ENCODE measurements around the gene GPHA2. TPM values are rescaled to one million over a fixed set of nuclear protein-coding genes. Genes with fewer than 3 reads are reported as not detected.

Gene GPHA2
- total and polyA plus RNA-seq, 2 of the 13 experiments (the other 11 are each of a cell fraction or from before 2014, with no cell fraction given): 13.0 to 19.1 TPM

DNA sequence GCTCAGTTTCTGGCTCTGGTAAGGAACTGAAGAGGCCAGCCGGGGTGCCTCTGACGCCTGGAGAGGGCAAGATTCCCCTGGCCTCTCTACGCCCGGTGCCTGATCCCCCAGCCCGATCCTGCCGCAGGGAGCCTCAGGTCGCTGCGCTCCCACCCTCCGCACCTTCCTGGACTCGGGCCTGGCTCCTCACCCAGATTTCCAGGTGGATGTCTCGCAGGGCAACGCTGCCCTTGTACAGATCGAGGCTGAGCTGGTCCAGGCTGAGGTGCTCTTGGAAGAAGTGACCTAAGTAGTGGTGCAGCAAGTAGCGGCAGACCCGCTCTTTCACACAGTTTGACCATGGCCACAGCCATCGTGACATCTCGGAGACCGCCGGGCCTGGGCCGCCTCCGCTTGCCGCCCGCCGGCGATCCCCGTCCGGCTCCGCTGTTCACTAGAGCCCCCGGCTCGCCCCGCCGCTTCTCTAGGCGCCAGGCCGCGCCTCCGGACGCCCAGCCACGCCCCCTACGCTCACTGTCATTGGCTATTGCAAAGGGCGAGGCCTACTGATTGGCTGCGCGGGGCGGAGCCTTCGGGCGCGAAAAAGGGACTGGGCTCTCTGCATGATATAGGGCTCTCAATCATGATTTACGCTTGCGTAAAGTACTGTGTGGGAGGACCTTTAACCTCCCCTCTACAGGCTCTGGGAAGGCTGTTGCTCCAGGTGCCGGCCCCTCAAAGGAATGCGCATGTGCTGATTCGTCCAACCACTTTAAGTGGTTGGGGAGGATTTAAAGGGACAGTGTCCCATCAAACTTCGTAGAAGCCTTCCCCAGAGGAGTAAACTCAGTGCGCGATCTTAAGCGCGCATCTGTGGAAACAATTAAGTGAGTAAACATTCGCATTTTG lies 18.7 kb downstream of the GPHA2 start, which contains the start of gene ATG2A (continued):
- TF ChIP-seq RAD51 (IDR thresholded peaks at IDR 0.05; ENCODE audit: borderline replicate concordance): no peak
- TF ChIP-seq U2AF2 (IDR thresholded peaks at IDR 0.05; ENCODE audit: low read depth, low read length): no peak
- TF ChIP-seq, protein P1, sequence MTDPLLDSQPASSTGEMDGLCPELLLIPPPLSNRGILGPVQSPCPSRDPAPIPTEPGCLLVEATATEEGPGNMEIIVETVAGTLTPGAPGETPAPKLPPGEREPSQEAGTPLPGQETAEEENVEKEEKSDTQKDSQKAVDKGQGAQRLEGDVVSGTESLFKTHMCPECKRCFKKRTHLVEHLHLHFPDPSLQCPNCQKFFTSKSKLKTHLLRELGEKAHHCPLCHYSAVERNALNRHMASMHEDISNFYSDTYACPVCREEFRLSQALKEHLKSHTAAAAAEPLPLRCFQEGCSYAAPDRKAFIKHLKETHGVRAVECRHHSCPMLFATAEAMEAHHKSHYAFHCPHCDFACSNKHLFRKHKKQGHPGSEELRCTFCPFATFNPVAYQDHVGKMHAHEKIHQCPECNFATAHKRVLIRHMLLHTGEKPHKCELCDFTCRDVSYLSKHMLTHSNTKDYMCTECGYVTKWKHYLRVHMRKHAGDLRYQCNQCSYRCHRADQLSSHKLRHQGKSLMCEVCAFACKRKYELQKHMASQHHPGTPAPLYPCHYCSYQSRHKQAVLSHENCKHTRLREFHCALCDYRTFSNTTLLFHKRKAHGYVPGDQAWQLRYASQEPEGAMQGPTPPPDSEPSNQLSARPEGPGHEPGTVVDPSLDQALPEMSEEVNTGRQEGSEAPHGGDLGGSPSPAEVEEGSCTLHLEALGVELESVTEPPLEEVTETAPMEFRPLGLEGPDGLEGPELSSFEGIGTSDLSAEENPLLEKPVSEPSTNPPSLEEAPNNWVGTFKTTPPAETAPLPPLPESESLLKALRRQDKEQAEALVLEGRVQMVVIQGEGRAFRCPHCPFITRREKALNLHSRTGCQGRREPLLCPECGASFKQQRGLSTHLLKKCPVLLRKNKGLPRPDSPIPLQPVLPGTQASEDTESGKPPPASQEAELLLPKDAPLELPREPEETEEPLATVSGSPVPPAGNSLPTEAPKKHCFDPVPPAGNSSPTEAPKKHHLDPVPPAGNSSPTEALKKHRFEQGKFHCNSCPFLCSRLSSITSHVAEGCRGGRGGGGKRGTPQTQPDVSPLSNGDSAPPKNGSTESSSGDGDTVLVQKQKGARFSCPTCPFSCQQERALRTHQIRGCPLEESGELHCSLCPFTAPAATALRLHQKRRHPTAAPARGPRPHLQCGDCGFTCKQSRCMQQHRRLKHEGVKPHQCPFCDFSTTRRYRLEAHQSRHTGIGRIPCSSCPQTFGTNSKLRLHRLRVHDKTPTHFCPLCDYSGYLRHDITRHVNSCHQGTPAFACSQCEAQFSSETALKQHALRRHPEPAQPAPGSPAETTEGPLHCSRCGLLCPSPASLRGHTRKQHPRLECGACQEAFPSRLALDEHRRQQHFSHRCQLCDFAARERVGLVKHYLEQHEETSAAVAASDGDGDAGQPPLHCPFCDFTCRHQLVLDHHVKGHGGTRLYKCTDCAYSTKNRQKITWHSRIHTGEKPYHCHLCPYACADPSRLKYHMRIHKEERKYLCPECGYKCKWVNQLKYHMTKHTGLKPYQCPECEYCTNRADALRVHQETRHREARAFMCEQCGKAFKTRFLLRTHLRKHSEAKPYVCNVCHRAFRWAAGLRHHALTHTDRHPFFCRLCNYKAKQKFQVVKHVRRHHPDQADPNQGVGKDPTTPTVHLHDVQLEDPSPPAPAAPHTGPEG (CRISPR knock-in tag; IDR thresholded peaks at IDR 0.05): no peak
- TF ChIP-seq ZNF775 (CRISPR knock-in tag; IDR thresholded peaks at IDR 0.05; ENCODE audit: borderline replicate concordance): no peak
- TF ChIP-seq, protein P2, sequence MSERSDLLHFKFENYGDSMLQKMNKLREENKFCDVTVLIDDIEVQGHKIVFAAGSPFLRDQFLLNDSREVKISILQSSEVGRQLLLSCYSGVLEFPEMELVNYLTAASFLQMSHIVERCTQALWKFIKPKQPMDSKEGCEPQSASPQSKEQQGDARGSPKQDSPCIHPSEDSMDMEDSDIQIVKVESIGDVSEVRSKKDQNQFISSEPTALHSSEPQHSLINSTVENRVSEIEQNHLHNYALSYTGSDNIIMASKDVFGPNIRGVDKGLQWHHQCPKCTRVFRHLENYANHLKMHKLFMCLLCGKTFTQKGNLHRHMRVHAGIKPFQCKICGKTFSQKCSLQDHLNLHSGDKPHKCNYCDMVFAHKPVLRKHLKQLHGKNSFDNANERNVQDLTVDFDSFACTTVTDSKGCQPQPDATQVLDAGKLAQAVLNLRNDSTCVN (CRISPR knock-in tag; IDR thresholded peaks at IDR 0.05; ENCODE audit: borderline replicate concordance): no peak
- no peak for TF ChIP-seq ZNF460 (CRISPR knock-in tag; IDR thresholded peaks at IDR 0.05; ENCODE audit: borderline replicate concordance)
- TF ChIP-seq NR2C2 (CRISPR knock-in tag; IDR thresholded peaks at IDR 0.05; ENCODE audit: borderline replicate concordance): peak; percentile 84
- TF ChIP-seq KDM5B (CRISPR knock-in tag; IDR thresholded peaks at IDR 0.05; ENCODE audit: borderline replicate concordance): peak; percentile 64; the same call in 1 of the 2 replicates
- TF ChIP-seq ZSCAN20 (CRISPR knock-in tag; IDR thresholded peaks at IDR 0.05; ENCODE audit: borderline replicate concordance): no peak
- TF ChIP-seq, protein P3, sequence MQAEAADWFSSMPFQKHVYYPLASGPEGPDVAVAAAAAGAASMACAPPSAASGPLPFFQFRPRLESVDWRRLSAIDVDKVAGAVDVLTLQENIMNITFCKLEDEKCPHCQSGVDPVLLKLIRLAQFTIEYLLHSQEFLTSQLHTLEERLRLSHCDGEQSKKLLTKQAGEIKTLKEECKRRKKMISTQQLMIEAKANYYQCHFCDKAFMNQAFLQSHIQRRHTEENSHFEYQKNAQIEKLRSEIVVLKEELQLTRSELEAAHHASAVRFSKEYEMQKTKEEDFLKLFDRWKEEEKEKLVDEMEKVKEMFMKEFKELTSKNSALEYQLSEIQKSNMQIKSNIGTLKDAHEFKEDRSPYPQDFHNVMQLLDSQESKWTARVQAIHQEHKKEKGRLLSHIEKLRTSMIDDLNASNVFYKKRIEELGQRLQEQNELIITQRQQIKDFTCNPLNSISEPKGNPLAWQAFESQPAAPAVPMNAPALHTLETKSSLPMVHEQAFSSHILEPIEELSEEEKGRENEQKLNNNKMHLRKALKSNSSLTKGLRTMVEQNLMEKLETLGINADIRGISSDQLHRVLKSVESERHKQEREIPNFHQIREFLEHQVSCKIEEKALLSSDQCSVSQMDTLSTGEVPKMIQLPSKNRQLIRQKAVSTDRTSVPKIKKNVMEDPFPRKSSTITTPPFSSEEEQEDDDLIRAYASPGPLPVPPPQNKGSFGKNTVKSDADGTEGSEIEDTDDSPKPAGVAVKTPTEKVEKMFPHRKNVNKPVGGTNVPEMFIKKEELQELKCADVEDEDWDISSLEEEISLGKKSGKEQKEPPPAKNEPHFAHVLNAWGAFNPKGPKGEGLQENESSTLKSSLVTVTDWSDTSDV (CRISPR knock-in tag; IDR thresholded peaks at IDR 0.05): peak; percentile 50
- no peak; the same call in 1 of the 2 replicates for TF ChIP-seq BRF2 (CRISPR knock-in tag; IDR thresholded peaks at IDR 0.05)
- TF ChIP-seq, protein P4, sequence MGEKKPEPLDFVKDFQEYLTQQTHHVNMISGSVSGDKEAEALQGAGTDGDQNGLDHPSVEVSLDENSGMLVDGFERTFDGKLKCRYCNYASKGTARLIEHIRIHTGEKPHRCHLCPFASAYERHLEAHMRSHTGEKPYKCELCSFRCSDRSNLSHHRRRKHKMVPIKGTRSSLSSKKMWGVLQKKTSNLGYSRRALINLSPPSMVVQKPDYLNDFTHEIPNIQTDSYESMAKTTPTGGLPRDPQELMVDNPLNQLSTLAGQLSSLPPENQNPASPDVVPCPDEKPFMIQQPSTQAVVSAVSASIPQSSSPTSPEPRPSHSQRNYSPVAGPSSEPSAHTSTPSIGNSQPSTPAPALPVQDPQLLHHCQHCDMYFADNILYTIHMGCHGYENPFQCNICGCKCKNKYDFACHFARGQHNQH (CRISPR knock-in tag; IDR thresholded peaks at IDR 0.05): no peak; the same call in 1 of the 2 replicates
- no peak for TF ChIP-seq ADNP (CRISPR knock-in tag; IDR thresholded peaks at IDR 0.05)
- TF ChIP-seq RBM39 (IDR thresholded peaks at IDR 0.05; ENCODE audit: low read depth, low read length, poor library complexity, severe bottlenecking): no peak

Data from HepG2 (cell line).